GM18868 (cell line): ENCODE measurements around the gene THRB.
"Not testable (repeated sequence)": the region's sequence is repeated elsewhere in the genome, so short reads cannot be mapped to it uniquely, and the experiment has no call there.

Experiments used
- ATAC-seq: cut with Tn5 transposase; IDR thresholded peaks from one replicate; pipeline ENCODE4 v1.9.1; 2021; ENCODE audit warnings: mild to moderate bottlenecking, moderate library complexity; ENCODE audit not compliant: unreplicated experiment

Gene THRB

DNA sequence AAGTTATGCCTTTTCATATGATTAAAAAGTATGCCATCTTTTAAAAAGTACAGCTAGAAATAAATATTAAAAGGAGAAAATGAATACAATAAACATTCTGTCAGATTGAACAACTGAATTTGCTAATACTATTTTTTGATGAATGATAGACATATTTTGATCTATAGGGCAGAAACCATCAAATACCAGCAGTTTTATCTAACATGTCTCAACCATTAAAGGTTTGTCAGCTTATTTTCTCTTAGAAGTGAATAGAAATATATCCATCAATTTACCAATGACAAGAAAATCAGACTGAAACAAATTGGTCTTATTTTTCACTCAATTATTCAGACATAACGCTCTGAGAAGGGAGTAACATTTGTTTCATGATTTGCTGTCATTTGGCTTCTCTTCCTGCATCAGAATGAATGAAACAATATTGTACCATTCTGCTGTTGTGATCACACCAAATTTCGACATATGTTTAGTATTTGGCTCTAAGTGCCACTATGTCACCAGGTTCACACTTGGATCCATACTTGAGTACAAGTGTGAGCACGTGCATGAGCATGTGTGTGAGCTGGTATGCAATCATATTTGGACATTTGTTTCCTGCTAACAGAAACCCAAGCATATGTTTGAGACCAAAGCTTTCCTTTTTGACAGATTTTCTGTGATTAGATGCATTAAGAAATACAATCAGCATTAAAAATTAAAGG is 86.5 kb downstream of the THRB start:
- ATAC-seq: no peak

DNA sequence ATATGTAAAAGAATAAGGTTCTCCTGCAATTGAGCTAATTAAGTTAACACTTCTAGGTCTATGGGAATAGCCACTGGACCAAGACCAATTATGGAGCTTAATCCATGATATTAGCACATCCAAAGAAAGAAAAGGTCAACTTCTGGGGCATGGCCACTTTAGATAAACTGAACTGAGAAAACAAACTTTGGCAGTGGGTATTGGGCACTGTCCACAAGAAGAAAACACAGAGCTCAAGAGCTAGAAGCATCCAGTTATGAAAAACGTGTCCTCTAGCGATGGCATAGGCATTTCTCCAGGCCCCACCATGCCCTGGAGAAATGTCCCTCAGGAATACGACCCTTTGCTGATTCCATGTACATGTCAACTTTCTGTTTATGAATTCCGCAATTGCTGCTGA is 87.8 kb downstream of the THRB start:
- no peak for ATAC-seq

DNA sequence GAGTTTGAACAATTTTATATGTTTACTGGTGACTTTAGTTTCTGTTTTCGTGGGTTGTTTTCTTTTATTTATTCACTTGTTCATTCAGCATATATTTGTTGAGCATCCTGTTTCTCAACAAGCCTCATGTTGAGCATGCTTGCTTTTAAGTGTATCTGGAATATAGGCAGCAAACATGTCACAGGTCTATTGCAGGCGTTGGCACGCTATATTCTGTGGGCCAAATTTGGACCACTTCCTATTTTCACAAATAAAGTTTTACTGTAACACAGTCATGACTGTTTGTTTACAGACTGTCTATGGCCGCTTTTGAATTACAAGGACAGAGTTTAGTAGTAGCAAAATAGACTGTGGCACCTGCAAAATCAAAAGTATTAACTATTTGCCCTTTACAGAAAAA is 89.6 kb downstream of the THRB start:
- no peak for ATAC-seq

DNA sequence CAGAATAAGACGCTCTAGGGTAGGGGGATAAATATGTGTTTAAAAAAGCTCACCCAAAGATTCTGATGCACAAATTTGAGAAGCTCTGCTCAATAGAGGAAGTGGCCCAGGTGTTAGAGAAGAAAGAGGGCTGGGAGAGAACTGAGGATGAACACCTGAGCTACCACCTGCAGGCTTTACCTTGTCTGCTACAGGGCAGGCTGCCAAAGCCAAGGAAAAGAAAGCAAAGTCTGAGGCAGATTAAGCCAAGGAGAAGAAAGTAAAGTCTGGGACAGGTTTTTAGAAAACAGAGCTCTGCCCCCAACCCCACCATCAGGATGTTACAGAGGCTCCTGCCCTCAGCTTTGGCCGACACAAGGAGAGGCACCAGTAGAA is 92.9 kb downstream of the THRB start:
- ATAC-seq: no peak

DNA sequence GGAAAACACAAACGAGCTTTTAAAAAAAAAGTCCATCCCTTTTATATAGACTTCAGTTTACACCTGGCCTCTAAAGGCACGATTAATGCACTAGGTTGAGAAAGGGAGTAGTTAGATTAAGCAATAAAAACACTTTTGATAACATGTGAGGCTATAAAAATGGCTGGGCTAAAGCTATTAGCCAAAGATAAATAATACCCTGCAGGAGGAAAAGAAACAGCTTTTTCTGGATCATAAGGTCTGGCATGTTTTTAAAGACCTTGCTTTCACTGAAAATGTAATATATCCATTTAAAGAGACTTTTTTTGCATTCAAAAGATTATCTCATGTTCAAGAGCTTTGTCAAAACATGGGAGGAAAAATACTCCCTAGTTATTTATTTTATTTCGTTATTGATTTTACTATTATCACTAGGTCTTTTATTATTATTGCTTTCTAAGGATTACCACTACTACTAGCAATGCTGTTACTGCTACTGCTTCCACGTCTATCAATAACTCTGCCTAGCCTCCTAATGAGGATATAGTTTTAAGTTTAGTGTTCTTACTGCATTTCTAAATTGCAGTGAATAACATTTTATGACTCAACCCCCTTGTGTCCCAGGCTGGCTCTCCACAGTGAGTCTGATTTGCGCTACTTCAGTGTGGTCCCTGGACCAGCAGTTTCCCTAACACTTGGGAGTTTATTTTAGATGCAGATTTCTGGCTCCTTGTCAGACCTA is 93.4 kb downstream of the THRB start:
- ATAC-seq: no peak

DNA sequence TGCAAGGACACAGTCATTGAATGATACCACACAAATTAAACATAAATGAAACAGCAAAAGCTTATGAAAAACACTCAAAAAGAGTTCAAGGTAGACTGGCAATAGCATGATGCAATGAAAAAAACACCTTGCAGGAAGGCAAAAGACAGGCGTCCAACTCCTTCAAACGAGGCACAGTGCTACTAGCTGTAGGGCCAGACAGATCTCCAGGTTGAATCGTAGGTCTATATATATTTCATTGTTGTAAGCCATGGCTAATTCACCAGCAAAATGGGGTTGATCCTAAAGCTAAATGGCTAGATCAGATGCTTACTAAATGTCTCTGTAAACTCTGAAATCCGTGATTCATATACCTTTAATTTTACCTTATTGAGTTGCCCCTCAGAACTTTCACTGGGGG is 94.2 kb downstream of the THRB start:
- ATAC-seq: no peak

DNA sequence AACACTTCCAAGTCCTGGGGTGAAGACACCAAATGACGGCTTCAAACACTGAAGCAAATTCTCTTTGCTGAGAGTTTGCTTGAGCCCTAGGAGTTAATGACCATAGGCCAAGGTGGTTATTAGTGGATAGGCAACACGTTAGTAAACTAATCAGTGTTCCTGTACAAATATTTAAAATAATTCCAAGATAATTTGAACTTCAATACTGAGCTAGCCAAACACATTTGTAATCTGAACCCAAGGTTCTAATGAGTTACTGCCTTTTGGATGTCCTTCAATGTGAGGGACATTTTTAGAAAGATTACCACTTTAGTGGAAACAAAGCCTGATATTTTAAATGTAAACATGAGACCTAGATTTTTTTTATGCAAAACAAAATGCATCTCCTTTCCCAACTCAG is 94.6 kb downstream of the THRB start:
- ATAC-seq: no peak

DNA sequence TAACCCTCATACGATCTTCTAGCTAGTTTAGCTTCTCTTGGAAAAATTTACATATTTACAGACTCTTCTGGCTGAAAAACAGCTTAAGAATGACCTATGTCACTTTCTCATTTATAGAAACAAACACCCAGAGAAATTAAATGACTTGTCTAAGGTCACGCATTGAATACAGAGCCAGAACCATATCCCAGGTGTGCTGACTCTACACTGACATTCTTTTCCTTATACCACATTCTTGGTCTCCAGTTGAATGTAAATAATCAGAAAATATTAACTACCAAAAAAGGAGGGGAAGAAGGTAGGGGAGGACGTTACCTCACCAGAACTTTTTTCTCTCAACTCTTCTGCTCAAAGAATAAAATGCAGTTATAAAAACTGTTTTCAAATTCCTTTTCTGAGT is 95.0 kb downstream of the THRB start:
- no peak for ATAC-seq

DNA sequence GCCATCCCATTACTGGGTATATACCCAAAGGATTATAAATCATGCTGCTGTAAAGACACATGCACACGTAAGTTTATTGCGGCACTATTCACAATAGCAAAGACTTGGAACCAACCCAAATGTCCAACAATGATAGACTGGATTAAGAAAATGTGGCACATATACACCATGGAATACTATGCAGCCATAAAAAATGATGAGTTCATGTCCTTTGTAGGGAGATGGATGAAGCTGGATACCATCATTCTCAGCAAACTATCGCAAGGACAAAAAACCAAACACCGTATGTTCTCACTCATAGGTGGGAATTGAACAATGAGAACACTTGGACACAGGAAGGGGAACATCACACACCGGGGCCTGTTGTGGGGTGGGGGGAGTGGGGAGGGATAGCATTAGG is 95.9 kb downstream of the THRB start:
- not testable (repeated sequence) for ATAC-seq

DNA sequence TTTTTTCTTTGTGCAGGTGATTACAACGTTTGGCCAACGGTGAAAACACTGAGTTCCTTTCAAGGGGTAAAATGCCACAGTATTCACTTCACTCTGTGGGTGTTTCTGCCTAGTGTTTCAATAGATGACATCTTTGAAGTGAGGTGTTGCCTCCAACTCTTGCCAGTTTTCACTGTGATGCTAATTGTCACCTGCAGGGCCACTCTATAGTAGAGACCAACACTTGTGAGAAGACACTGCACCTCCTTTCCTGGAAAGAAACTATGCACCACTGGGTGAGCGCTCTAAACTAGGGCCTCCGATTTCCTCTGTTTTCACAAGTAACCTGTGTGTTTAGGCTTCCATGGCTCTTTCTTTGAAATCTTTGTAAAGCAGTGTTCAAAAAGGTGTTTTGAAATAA is 98.3 kb downstream of the THRB start:
- no peak for ATAC-seq

DNA sequence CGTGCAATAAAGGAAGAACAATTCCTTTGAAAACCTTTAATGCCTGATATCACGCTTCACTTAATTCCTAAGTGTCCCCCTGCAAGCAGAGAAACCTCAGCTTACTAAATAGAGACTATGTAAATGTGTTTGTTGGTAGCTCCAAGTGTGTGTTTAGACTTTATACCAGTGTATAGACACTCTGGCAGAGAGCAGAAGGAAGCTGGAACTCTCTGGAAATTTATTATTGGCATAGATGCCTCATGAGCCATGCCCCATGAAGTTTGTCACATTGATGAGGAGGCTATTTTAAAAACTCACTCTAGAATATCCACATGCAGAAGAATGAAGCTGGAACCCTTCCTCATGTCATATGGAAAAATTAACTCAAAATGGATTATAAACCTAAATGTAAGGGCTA is 99.9 kb downstream of the THRB start:
- no peak for ATAC-seq

DNA sequence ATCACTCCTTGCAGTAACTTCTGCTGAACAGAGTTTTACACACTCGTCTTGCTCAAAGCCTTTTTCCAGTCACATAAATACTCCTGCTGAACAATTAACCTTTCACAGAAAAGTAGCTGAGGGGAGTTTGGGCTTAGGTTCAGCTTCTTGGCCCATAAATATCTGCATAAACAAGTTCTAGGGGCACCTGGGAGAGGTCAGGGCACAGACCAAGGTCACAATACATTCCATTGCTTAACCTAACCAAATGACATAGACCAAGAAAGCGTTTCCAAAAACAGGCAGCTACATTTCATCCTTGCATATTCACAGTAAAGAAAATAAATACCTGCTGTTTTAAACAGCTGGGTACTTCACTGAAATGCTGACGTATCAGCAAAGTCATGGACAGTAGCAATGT is 101.3 kb downstream of the THRB start:
- no peak for ATAC-seq

DNA sequence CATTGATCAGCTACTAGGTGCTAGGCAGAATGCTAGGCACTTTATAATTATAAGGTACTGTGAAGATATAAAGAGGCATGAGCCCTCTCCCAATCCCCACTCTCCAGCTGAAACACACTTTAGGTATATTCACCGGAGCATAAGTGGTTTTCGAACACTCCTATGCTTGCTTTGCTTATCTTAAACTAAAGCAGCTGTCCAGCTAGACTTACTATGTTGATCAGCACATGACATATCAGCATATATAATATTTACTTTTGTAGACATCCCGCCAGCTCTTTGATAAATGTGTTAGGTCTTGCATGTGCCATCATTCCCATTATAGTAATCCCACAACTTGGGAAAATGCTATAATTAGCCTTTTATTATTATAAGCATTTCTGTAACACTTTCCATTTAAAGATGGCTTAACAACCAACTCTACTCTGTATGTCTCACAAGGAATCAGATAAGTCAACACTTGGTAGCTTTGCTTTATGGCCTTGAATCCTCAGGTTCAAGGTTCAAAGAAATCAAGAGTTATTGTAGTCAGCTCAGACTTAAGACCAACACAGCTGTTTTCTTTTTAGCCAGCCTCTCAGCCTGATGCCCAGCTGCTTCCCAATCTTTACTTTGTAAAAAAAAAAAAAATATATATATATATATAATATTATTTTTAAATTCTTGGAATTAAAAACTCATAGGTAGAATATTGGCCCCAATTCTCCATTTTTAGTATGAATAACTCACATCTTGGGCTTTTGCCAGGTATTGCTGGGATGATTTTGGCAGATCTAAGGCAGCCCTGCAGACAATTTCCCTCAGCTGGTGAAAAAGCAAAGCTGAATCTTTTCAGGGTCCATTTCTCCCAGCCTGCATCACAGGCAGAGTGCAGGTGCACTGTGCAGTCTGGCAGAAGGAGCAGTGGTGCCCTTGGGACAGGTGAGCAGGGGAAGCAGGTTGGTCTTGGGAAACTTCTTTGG is 104.2 kb downstream of the THRB start:
- ATAC-seq: no peak

DNA sequence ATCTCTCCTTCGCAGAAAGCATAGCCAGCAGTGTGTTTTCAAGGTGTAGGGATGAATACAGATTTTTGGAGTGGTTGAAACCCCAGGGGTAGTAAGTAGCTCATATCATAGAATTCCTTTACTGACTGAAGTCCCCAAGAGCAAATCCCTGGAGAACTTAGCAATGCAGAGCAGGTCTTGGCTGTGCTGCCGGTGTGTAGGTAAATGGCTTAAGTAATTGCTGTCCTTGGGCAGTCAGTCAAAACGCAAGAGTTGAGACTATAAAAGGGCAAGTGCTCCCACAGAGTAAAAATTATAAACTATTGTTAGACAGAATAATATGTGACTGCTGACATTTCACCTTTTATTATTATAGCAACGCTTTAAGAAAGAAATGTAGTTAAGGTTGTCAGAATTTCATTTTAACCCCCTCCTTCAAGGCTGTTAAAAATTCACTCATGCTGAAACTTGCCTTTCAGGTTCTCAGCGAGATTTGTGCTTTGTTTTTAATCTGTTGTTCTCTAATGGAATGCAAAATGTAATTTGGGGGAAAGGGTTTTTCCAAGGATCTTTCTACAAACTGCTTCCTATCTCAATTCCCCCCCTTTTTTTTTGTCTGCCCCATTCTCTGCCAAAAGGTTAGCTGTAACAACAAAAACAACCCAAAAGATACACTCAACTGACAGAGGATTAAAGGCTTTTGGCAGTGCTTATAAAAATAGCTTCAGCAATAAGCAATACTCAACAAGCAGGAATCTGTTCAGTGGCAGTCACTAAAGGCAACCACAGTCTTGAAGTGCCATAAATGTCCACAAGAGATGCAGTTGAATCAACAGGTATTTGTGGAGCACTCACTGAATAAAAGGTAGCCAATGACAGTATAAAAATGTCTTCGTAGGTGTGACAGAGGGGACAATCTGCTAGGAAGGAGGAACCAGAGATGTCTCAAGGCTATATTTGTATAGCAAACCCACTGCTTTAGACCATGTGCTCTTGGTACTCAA is 105.3 kb downstream of the THRB start:
- ATAC-seq: no peak

DNA sequence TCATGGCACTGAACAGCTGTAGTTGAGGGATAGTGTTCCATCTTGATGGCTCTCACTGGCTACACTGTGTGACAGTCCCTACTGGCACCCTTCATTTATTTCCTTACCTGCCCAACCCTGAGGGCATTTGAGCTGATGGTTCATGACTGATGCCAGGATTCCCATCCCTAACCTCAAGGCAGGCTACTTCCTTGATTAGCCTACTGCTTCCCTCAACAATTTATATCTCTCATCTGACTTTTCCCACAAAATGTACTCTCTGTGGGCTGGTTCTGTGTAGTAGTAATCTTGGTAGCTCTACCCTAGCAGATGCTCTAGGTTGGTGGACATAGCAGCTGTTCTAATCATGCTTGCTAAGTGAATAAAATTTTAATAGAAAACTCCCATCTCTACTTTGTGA is 106.0 kb downstream of the THRB start:
- no peak for ATAC-seq

DNA sequence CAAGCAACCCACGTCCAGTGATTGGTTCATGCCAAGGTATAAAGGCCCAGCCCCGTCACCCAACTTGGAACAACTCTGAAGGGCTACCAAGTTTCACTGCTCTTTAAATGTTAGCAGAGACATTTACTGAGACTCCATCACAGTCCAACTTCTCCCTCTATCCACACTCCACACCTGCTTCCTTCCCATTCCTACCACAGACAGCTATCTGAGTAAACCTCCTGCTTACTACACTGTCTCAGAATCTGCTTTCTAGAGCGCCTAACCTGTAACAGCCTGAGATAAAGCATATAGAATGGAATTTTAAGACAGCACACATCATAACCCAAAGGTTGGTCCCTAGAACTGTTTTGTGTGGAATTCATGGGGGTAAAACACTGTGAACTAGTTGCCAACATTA is 106.5 kb downstream of the THRB start:
- ATAC-seq: no peak

DNA sequence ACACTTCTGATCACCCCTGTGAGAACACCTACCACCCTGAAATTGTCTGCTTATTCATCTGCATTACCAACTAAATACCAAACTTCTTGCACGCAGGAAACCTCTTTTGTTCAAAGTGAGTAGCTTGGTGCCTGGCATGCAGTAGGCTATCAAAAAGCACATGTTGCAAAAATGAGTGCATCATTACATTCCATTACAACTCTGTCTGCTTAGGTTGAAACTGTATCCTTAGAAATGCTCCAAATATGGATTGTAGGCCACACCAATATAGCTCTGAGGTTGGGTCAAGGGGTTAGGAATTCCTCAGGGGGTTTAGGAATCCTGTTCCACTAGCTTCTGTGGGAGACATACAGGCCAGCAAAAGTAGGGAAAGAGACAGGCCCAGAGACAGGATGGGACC is 107.2 kb downstream of the THRB start:
- ATAC-seq: no peak

DNA sequence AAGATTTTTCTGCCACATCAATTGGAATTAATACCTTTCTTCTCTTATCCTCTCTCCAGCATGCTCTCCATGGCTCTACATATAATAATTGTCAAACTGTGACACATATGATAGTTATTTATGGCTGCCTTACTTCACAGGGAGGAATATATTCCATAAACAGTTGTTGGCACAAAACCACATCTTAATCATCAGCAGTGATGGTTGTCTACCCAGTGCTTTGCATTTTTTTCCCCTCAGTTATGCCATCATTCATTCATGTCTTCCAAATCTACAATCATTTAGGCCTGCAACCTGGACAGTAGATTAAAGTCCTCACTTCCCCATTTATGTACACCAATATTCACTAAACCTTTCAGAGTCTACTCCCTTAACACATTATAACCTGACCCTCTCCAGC is 107.7 kb downstream of the THRB start:
- ATAC-seq: no peak

DNA sequence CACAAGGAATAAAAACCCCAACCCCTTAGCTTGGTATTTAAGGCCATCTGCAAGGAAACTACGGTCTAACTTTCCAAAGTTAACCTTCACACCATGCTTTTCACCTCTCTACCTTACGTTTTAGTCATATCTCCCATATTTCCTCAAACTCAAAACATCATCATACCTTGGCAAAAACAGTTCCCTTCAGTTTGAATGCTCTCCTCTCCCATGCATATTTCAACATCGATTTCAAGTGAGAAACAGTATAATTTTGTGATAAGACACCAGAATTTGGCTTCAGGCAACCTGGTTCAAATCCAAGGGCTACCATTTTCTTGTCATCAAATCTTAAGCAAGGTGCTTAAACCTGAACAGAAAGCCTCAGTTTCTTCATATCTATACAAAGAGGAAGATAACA is 108.2 kb downstream of the THRB start:
- ATAC-seq: no peak

DNA sequence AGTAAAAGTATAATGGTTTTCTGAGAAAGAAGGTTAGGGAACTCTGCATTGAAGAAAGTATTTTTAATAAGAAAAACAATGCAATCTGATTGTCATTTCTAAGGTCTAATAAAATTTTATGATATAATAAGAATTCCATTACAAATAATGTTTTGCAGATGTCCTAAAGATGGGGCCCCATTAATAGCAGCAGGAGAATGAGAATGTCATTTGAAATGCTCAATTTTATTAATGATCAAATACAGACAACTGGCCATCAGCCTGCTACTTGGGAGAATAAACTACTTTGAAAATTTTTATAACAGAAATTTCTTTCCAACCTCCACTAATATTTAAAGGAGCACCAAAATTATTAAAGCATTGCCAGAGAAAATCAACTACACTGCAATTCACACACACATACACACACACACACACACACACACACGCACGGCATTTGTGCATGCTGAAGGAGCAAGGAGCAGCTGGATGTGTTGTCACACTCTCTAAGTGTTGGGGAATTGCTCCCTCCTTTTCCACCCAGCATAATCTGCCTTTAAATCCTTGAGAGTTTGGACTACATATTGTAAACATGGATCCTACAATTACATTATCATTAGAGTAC is 109.5 kb downstream of the THRB start:
- no peak for ATAC-seq
